Astrocyte (in vitro differentiated cells and primary cell): Measurements from ENCODE around the gene TSPAN17.

Source experiments
- CTCF ChIP-seq: IDR thresholded peaks from 2 replicates; pipeline ENCODE4 v1.5.1; 2011; ENCODE audit warnings: low read depth, mild to moderate bottlenecking, inconsistent platforms, low read length, moderate library complexity; ENCODE audit not compliant: insufficient read depth
- EZH2 ChIP-seq: IDR thresholded peaks from 2 replicates; pipeline ENCODE4 v1.6.1; 2012; ENCODE audit warnings: mild to moderate bottlenecking, low read length, inconsistent platforms; ENCODE audit not compliant: insufficient read depth

GRCh38 chr5:176612008-176612407 lies 35.3 kb upstream of the TSPAN17 start:
- TF ChIP-seq CTCF (no peak), EZH2 (no peak)
